ENCODE results near the gene GOLGA3.
"Not testable (repeated sequence)": the region's sequence is repeated elsewhere in the genome, so short reads cannot be mapped to it uniquely, and the experiment has no call there.

The GOLGA3 gene

GRCh38 chr12:132764231-132764630 lies 64.4 kb downstream of the GOLGA3 start:
- intact Hi-C loops (cut with DNase I): loop anchor here (5.0 to 10.0 kb wide), 2 partner anchors 52 to 61 kb away; partner anchors contain the start of genes GOLGA3 and PGAM5
- no peak for DNase-seq

- intact Hi-C loops (cut with DNase I): loop anchor here (5.0 to 10.0 kb wide), 2 partner anchors 50 to 63 kb away; partner anchors contain the start of genes GOLGA3 and PGAM5
- peak; percentile 41 to 94 (median 87) for DNase-seq
Measured at GRCh38 chr12:132761921-132762583, 66.6 kb downstream of the GOLGA3 start.

DNA sequence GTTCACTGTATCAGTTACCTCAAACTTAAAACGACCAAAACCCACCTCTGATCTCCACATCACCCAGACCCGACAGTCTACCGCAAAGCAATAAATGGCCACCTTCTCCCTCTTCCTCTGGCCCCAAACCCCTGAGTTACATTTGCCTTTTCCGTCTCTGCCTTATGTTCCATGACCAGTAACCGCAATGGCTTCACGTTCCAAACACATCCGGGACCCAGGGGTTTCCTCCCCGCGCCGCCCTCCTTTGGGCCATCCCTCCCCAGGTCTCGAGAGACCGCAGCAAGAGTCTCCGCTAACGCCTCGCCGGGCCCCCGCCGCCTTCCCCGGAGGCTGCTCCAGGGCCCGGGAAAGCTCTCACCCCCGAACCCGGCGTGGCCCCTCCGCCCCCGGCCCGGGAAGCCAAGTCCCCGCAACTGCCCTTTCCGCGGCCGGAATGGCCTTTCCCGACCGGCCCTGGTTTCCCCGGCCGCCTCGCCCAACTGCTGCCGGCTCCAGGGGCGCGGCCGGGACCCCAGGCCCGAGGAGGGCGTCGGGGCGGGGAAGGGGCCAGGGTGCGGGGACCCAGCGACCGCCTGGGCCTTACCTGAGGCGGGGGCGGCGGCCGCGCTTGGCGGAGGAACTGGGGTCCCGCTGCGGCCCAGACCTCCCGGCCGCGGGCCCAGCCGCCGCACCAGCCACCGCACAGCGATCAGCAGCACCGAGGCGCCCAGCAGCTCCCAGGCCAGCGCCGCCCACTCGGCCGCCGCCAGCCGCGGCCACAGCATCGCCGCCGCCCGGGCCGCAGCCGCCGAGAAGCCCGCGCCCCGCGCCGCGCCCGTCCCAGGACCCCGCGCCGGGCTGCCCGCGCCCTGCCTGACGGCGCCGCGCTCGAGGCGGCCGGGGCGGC lies 67.4 kb downstream of the GOLGA3 start, which contains the start of gene ANKLE2:
Gene ANKLE2 (minus strand): TSS at position 801 of the 889 bp plus-strand sequence. CDS start 34 bp downstream, at position 767.
- intact Hi-C loops (cut with DNase I): loop anchor here (5.0 to 10.0 kb wide), 2 partner anchors 49 to 64 kb away; partner anchors contain the start of genes GOLGA3 and PGAM5
- DNase-seq: peak in 15 of 42 donors; percentile 20 to 56 (median 34)

DNA sequence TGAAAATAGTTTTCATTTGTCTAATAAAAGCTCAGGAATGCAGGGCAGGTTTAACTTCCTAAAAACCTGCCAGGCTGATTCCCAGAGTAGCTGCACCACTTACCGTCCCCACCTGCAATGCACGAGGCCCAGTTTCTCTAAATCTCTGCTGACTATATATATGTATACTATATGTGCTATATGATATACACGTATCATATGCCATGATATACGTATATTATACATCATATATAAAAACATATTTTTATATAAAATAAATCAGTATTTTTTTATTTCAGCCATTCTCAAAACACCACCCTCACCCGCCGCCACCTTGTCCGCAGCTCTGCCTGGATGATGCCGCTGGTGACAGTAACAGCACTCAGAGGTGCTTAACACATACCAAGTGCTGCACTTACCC lies 69.3 kb downstream of the GOLGA3 start:
- no peak for DNase-seq
- intact Hi-C loops (cut with DNase I): no loop called here

GRCh38 chr12:132758825-132759224 lies 69.8 kb downstream of the GOLGA3 start:
- DNase-seq; intact Hi-C loops (cut with DNase I): not testable (repeated sequence)

- no peak for DNase-seq
- intact Hi-C loops (cut with DNase I): no loop called here
Measured at GRCh38 chr12:132754160-132754932, 74.3 kb downstream of the GOLGA3 start.

DNA sequence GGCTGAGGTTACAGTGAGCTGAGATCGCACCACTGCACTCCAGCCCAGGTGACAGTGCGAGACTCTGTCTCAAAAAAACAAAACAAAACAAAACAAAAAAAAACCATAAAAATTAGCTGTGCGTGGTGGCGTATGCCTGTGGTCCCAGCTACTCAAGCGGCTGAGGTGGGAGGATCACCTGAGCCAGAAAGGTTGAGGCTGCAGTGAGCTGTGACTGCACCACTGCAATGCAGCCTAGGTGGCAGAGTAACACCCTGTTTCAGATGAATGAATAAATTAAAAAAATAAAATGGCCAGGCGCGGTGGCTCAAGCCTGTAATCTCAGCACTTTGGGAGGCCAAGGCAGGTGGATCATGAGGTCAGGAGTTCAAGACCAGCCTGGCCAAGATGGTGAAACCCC lies 75.0 kb downstream of the GOLGA3 start:
- intact Hi-C loops (cut with DNase I): not testable (repeated sequence)
- peak in 7 of 42 donors; percentile 34 to 55 (median 41) for DNase-seq

DNA sequence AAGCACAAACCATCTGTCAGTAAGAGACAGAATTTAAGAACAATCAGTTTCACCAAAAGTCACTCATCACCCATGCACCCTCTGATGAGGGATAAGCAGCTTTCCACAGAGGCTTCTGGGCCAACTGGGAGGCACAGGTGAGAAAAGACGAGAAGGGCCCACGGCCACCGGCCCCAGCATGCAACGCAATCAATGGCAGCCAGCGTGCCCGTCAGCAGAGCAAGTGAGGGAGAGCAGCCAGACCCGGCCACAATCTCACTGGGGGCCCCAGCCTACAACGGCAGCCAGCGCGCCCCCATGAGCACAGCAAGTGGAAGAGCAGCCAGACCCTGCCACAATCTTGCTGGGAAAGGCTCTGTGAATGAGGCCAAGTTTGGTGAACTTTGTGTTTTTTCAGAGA lies 80.3 kb downstream of the GOLGA3 start:
- intact Hi-C loops (cut with DNase I): no loop called here
- no peak for DNase-seq

DNA sequence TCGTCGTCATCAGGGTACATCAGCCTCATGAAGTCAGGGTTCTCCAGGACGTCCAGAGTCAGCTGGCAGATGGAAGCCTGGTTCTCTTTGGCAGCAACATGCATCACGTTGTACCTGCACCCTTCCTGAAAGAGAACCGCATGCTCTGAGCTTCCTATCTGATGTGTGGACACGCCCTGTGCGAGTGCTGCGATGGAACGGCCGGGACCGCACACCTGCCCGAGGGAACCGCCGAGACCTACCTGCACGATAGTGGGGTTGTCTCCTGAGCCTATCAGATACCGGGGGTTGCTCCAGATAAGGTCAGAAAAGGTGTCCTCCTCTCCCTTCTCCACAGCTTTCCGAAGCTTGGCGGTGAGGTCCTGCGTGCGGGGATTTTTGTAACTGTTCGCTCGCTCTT lies 80.8 kb downstream of the GOLGA3 start:
- no peak for DNase-seq

DNA sequence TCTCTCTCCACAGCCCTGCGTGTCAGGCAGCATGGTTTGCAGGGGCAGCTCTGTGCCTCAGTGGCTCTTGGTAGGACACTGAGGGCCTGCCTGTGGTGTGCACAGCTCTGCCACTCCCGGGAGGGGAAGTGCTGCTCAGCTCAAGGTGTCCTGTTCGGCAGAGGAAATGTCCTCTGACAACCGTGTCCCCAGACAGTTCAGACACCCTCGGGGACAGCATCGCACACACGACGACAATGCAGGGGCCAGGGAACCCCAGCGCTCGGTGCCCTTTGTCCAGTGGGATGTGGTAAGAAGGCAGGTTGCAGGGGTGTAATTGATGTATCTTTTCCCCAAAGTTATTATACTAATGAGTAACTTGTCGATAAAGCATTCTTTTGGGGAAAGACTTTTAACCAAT lies 81.3 kb downstream of the GOLGA3 start:
- intact Hi-C loops (cut with DNase I): no loop called here
- no peak for DNase-seq

More for the DNA sequence above, 80.8 kb downstream of the GOLGA3 start:
- intact Hi-C loops (cut with DNase I): no loop called here

DNA sequence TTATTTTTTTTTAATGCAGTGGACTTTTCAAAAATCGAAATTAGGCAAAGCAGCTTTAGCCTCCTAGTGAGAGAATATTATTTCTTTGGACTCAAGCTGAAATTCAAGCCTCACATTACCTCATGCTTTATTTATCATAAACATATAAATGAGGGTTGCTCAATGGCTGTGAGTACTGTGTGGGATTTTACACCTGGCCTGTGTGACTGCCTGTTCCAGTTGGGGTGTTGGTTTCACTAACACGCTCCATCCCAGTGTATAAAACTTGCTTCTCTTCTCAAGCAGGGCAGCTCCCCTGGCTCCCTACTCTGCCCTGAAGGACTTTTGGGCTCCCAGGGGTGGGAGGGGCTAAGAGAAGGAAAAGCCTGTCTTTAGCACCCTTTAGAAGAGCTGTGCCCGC lies 82.1 kb downstream of the GOLGA3 start:
- intact Hi-C loops (cut with DNase I): no loop called here
- DNase-seq: no peak

GRCh38 chr12:132743831-132744230 lies 84.8 kb downstream of the GOLGA3 start:
- intact Hi-C loops (cut with DNase I): no loop called here
- DNase-seq: no peak

DNA sequence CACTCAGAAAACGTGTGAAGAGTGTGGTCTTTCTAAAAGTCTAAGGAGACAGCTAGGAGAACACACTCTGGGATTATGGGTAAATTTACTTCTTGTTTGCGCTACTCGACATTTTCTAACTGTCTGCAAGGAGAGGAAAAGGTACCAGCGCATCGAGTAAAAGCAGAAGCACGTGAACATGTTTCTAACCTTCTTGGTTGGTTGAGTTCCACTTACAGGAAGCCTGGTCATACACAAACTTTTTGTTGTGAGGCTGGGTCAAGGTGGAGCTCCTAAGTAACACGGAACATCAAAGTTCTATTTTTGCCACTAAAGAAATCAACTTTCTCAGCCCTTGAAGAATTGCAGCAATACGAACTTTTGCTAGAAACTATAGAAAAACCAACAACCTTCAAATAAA lies 87.0 kb downstream of the GOLGA3 start:
- no peak for DNase-seq
- intact Hi-C loops (cut with DNase I): no loop called here

DNA sequence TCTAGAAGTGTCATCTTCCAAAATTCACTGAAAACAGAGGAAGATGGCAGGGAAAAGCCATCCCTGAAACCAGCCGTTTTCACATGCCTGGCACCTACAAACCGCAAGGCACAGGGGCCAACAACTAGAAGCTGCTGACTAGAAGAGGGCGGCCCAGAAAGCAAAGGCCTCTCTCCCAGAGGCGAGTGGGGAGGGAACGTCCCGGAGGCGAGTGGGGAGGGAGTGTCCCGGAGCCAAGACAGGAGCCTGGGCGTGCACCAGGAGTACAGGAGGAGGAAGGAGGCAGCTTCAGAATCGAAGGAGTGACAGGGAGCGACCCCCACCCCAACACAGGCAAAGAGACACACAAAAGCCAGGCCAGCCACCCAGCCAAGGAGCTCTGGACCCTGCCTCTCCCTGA lies 88.0 kb downstream of the GOLGA3 start:
- DNase-seq: no peak
- intact Hi-C loops (cut with DNase I): no loop called here

- no peak for DNase-seq
- intact Hi-C loops (cut with DNase I): no loop called here
Measured at GRCh38 chr12:132740313-132740646, 88.4 kb downstream of the GOLGA3 start.

- no peak for DNase-seq
- intact Hi-C loops (cut with DNase I): no loop called here
Measured at GRCh38 chr12:132739600-132740312, 88.9 kb downstream of the GOLGA3 start.

DNA sequence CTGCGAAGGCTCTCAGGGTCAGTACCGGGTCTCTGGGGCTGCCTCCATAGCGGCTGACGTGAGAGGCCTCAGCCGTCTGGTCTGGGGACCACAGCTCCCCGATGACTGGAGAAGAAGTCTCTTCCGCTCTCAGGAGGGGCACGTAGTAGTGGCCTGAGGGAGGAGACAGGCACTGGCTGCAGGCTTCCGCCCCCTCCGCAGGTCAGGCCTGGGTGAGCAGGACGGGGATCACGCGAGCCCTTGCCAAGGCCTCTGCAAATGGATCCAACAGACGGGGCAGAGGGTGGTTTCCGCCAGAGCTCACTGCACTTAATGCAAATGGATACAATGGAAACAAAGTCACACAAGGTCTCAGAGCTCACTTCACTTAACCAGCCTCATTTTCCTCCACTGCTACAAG lies 91.8 kb downstream of the GOLGA3 start:
- intact Hi-C loops (cut with DNase I): no loop called here
- no peak for DNase-seq

GRCh38 chr12:132736378-132736777 lies 92.3 kb downstream of the GOLGA3 start:
- intact Hi-C loops (cut with DNase I): no loop called here
- DNase-seq: no peak

DNA sequence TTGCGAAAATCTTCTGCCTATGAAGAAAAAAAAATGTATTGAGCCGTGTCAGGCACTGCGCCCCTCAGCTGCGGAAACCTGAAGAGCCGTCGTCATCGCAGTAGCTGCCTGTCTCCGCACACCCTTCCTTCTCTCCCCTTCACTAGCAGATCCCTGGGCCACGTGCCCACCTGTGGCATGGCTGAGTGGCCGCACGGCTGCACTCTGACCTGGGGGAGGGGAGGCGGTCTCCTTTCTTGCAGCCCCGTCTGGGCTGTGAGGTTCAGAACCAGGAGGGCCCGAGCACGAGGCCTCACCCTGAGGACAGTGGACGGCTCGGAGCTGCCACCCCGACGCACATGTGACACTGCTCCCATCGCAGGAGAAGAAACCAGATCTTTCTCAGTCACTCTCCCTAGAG lies 93.2 kb downstream of the GOLGA3 start:
- no peak for DNase-seq
- intact Hi-C loops (cut with DNase I): no loop called here
